H1 (cell line): Measurements from ENCODE around the gene DDX49. TPM values are rescaled to one million over a fixed set of nuclear protein-coding genes. Genes with fewer than 3 reads are reported as not detected.

Source experiments
- EP300 ChIP-seq, 2 experiments: IDR thresholded peaks; 1 replicate in 1 of 2; 2 replicates in 1 of 2; pipeline ENCODE4 v1.6.1; 2011 to 2012; ENCODE audit warnings: low read depth in 2 of 2, low read length in 2 of 2, mild to moderate bottlenecking in 2 of 2, borderline replicate concordance in 1 of 2, inconsistent platforms in 1 of 2, moderate library complexity in 1 of 2
- NANOG ChIP-seq: IDR thresholded peaks from 2 replicates; pipeline ENCODE4 v1.6.1; 2011; ENCODE audit warnings: low read length, low read depth, mild to moderate bottlenecking, inconsistent platforms; ENCODE audit not compliant: insufficient read depth, poor library complexity, severe bottlenecking
- RXRA ChIP-seq: IDR thresholded peaks from 2 replicates; pipeline ENCODE4 v1.6.1; 2011; ENCODE audit warnings: low read depth, mild to moderate bottlenecking, low read length, moderate library complexity; ENCODE audit not compliant: insufficient read depth
- SAP30 ChIP-seq: fragments of 300-600 bp; sonication (generic); IDR thresholded peaks from 2 replicates; pipeline ENCODE4 v1.7.1; 2012; ENCODE audit warnings: low read length, moderate library complexity, mild to moderate bottlenecking, inconsistent platforms; ENCODE audit not compliant: insufficient read depth, insufficient replicate concordance
- SIN3A ChIP-seq, 2 experiments: IDR thresholded peaks in 1 of 2; conservative IDR thresholded peaks in 1 of 2; 2 replicates each; pipeline ENCODE4 v1.6.1; 2011 to 2012; ENCODE audit warnings: low read length in 2 of 2, improper control_type of control experiment in 1 of 2, low read depth in 1 of 2, mild to moderate bottlenecking in 1 of 2
- TAF1 ChIP-seq: IDR thresholded peaks from 2 replicates; pipeline ENCODE4 v1.6.1; 2011; ENCODE audit warnings: mild to moderate bottlenecking, low read depth, low read length
- TBP ChIP-seq: IDR thresholded peaks from 2 replicates; pipeline ENCODE4 v1.6.1; 2011; ENCODE audit warnings: low read depth, low read length, improper control_type of control experiment
- polyA plus RNA-seq, 7 experiments: library from polyadenylated mRNA; depleted of rRNA in 3 of 7; stranded (reverse) in 5 of 7; unstranded in 2 of 7; fragments of >200 nt in 5 of 7; fragments of 200-250 nt in 2 of 7; gene quantifications; 1 replicate in 5 of 7; 2 replicates in 1 of 7; 4 replicates in 1 of 7; pipeline versions ENCODE4 v1.2.1 to v1.2.3, GENCODE V29; 2011 to 2013; ENCODE audit warnings: missing spikeins in 2 of 7, mixed read lengths in 2 of 7
- total RNA-seq: library from RNA; stranded (reverse); fragmentation: NEBNext Ultra II Directional; extraction: Animal tissue kit (Norgen Biotek cat#: 25700); gene quantifications from 2 replicates; pipeline ENCODE4 v1.2.1, GENCODE V29; 2021

The DDX49 gene
- total and polyA plus RNA-seq, 2 of the 8 experiments (the other 6 are each of a cell fraction or from before 2014, with no cell fraction given), result 41.3 to 46.5 TPM

DNA sequence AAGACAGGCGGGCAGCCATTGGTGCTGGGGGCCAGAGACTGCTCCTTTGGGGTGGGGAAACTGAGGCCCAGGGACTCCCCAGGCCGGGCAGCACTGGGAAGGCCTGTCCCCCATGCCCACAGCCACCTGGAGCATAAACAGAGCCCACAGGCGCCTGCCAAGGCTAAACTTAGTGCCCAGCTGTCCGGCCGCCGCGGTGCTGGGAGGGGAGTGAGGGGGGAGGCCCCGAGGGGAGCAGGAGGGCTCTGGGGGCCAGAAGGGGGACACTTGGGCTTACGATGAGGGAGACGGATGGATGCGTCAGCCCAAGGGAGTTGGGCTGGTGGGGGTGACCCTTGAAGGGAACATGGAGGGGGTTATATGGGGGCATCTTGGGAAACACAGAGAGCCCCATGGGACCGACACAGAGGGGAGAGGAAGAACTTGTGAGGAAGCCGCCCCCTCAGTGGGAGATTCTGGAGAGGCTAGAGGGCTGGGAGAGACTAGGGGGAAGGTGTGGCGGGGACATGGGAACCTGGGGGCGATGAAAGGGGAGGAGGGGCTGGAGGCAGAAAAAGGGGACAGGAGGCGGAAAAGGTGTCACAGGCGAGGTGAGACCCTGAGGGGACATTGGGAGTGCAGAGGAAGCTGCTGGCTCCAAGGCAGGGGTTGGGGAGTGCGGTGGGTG lies 25.8 kb upstream of the DDX49 start (continued):
- TF ChIP-seq EP300 (IDR thresholded peaks at IDR 0.05; ENCODE audit: borderline replicate concordance in 1 of 2, low read depth in 2 of 2, low read length in 2 of 2) (no peak), SAP30 (no peak), RXRA (no peak), NANOG (no peak), SIN3A (conservative IDR thresholded peaks at IDR 0.05 in 1 of 2, IDR thresholded peaks at IDR 0.05 in 1 of 2; ENCODE audit: low read depth in 1 of 2, low read length in 2 of 2) (no peak), TBP (no peak), TAF1 (no peak)
